HG03571 (cell line): Measurements from ENCODE around the gene BPIFB6.
"Not testable (repeated sequence)": the region's sequence is repeated elsewhere in the genome, so short reads cannot be mapped to it uniquely, and the experiment has no call there.

Experiments used
- ATAC-seq: cut with Tn5 transposase; IDR thresholded peaks from one replicate; pipeline ENCODE4 v1.9.1; 2021; ENCODE audit not compliant: unreplicated experiment

BPIFB6 gene

GRCh38 chr20:33027769-33028751 lies 3.4 kb upstream of the BPIFB6 start:
- no peak for ATAC-seq

GRCh38 chr20:33028875-33029274 lies 2.6 kb upstream of the BPIFB6 start:
- no peak for ATAC-seq

- ATAC-seq, result no peak
Observed at GRCh38 chr20:33030076-33030475, 1.4 kb upstream of the BPIFB6 start.

GRCh38 chr20:33030569-33030968 lies 879 bp upstream of the BPIFB6 start:
- no peak for ATAC-seq

GRCh38 chr20:33032555-33032954 lies 1.1 kb downstream of the BPIFB6 start:
- ATAC-seq, result no peak

- ATAC-seq, result no peak
Observed at GRCh38 chr20:33033381-33033780, 1.9 kb downstream of the BPIFB6 start.

GRCh38 chr20:33034115-33034514 lies 2.7 kb downstream of the BPIFB6 start:
- no peak for ATAC-seq

- ATAC-seq, result no peak
Observed at GRCh38 chr20:33034901-33035492, 3.5 kb downstream of the BPIFB6 start.

GRCh38 chr20:33037456-33037855 lies 6.0 kb downstream of the BPIFB6 start:
- no peak for ATAC-seq

- no peak for ATAC-seq
Observed at GRCh38 chr20:33038243-33038642, 6.8 kb downstream of the BPIFB6 start.

GRCh38 chr20:33042430-33042829 lies 11.0 kb downstream of the BPIFB6 start:
- no peak for ATAC-seq

- no peak for ATAC-seq
Observed at GRCh38 chr20:33042983-33043730, 11.7 kb downstream of the BPIFB6 start.

GRCh38 chr20:33043731-33044181 lies 12.3 kb downstream of the BPIFB6 start:
- no peak for ATAC-seq

GRCh38 chr20:33045129-33045721 lies 13.8 kb downstream of the BPIFB6 start:
- ATAC-seq, result not testable (repeated sequence)

- ATAC-seq, result no peak
Observed at GRCh38 chr20:33046412-33046811, 15.0 kb downstream of the BPIFB6 start.

GRCh38 chr20:33051333-33051732 lies 19.9 kb downstream of the BPIFB6 start:
- ATAC-seq, result no peak

GRCh38 chr20:33053291-33054106 lies 22.1 kb downstream of the BPIFB6 start, which contains the start of gene BPIFB3:
Gene BPIFB3 (plus strand): TSS chr20:33053903. CDS start chr20:33055436, 1,533 bp downstream.
- no peak for ATAC-seq

GRCh38 chr20:33054381-33054780 lies 22.9 kb downstream of the BPIFB6 start:
- ATAC-seq, result no peak

GRCh38 chr20:33054791-33055190 lies 23.3 kb downstream of the BPIFB6 start:
- ATAC-seq, result no peak

- no peak for ATAC-seq
Observed at GRCh38 chr20:33059136-33059535, 27.7 kb downstream of the BPIFB6 start.
